K562 (cell line): Measurements from ENCODE around the gene NRTN. TPM values are rescaled to one million over a fixed set of nuclear protein-coding genes. Genes with fewer than 3 reads are reported as not detected.

Experiments used
- CTBP1 ChIP-seq: fragments of 450-650 bp; IDR thresholded peaks from 2 replicates; pipeline ENCODE4 v1.6.1; 2016; ENCODE audit warnings: borderline replicate concordance
- GTF2E2 ChIP-seq: fragments of 200-800 bp; sonication (Bioruptor generic); IDR thresholded peaks from 2 replicates; pipeline ENCODE4 v1.6.1; 2016; ENCODE audit warnings: missing genetic modification characterization, missing compliant biosample characterization
- JUND ChIP-seq, 2 experiments: IDR thresholded peaks; 2 replicates in 1 of 2; 3 replicates in 1 of 2; pipeline ENCODE4 v1.6.1; 2011; ENCODE audit warnings: borderline replicate concordance in 2 of 2, low read depth in 2 of 2, low read length in 2 of 2, improper control_type of control experiment in 1 of 2, missing biosample characterization in 1 of 2, missing genetic modification characterization in 1 of 2, missing genetic modification reagents in 1 of 2
- KDM2B ChIP-seq: fragments of 250-450 bp; sonication (Bioruptor Pico); IDR thresholded peaks from 2 replicates; pipeline ENCODE4 v1.8.0; 2021; ENCODE audit warnings: mild to moderate bottlenecking, moderate library complexity
- NFATC3 ChIP-seq: fragments of 450-650 bp; IDR thresholded peaks from 2 replicates; pipeline ENCODE4 v1.6.1; 2017; ENCODE audit warnings: mild to moderate bottlenecking
- NR2F6 ChIP-seq: fragments of 450-650 bp; formaldehyde crosslinking; IDR thresholded peaks from 2 replicates; pipeline ENCODE4 v1.4.0; 2020; ENCODE audit warnings: mild to moderate bottlenecking
- PHF20 ChIP-seq: fragments of 450-650 bp; IDR thresholded peaks from 2 replicates; pipeline ENCODE4 v1.6.1; 2018; ENCODE audit not compliant: partially characterized antibody
- REST ChIP-seq, 2 experiments: fragments of 450-650 bp; formaldehyde crosslinking in 1 of 2; IDR thresholded peaks; 2 replicates each; pipeline versions ENCODE4 v1.4.0 to v1.6.1; 2014 to 2020; ENCODE audit warnings: mild to moderate bottlenecking in 2 of 2, borderline replicate concordance in 1 of 2, low read depth in 1 of 2
- SMAD1 ChIP-seq: fragments of 150-350 bp; IDR thresholded peaks from 2 replicates; pipeline ENCODE4 v1.6.1; 2014; ENCODE audit warnings: low read length, low read depth; ENCODE audit not compliant: partially characterized antibody
- SOX6 ChIP-seq: fragments of 450-650 bp; IDR thresholded peaks from 2 replicates; pipeline ENCODE4 v1.6.1; 2014; ENCODE audit warnings: mild to moderate bottlenecking
- polyA plus RNA-seq, 8 experiments: library from polyadenylated mRNA; depleted of rRNA in 4 of 8; stranded (reverse) in 5 of 8; unstranded in 3 of 8; fragments of >200 nt; fragmentation: Nextera tagmentation in 2 of 8; fragmentation: Illumina TruSeq in 1 of 8; extraction: Ambion mirVana in 2 of 8; extraction: Trizol in 1 of 8; gene quantifications; 2 replicates each; pipeline versions ENCODE4 v1.2.1 to v1.2.3, GENCODE V29; 2011 to 2014; ENCODE audit warnings: inconsistent platforms in 1 of 8, missing spikeins in 1 of 8
- total RNA-seq, 7 experiments: library from RNA; depleted of rRNA in 6 of 7; stranded (reverse); fragments of >200 nt in 6 of 7; fragmentation: Illumina TruSeq in 2 of 7; extraction: Trizol in 2 of 7; gene quantifications; 2 replicates each; pipeline versions ENCODE4 v1.2.1 to v1.2.3, GENCODE V29; 2011 to 2021; ENCODE audit warnings: low replicate concordance in 1 of 7

The NRTN gene
- total and polyA plus RNA-seq, 9 of the 15 experiments (the other 6 are each of a cell fraction or from before 2014, with no cell fraction given), result 0.62 to 8.1 (median 1.6) TPM; not detected in 2

DNA sequence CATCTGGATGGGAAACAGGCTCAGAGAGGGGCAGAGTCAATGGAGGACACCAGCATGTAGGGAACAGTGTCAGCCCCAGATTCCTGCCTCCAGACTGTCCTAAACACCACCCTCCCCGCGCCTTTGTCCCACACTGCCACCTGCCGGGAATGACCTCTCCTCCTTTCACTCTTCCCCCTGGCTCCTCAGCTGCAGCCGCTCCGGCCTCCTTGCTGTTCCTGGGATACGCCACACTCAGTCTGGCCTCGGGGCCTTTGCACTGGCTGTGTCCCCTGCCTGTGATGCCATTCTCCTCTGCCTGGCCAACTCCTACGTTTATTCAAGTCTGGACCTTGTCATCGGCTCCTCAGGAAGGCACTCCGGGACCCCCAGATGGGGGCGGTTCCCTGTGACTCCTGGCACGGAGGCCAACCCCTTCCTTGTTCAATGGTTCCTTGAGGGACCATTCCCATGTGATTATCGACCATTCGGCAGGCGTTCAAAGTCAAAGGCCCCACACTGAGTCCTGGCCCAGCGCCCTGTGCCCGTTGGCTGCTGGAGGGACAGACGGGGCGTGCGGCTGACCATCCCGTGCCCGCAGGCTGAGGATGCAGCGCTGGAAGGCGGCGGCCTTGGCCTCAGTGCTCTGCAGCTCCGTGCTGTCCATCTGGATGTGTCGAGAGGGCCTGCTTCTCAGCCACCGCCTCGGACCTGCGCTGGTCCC lies 18.9 kb downstream of the NRTN start (continued):
- TF ChIP-seq REST (IDR thresholded peaks at IDR 0.05; ENCODE audit: borderline replicate concordance), result peak; percentile 60; the same call in 1 of the 2 replicates
- TF ChIP-seq REST (CRISPR knock-in tag; IDR thresholded peaks at IDR 0.05; ENCODE audit: low read depth), result no peak
- no peak for TF ChIP-seq PHF20
- no peak for TF ChIP-seq SOX6
- TF ChIP-seq CTBP1, result peak; percentile 28; the same call in 1 of the 2 replicates
- TF ChIP-seq GTF2E2 (tag), result no peak
- TF ChIP-seq SMAD1, result no peak
- no peak for TF ChIP-seq NR2F6 (CRISPR knock-in tag)
- TF ChIP-seq JUND (IDR thresholded peaks at IDR 0.05; ENCODE audit: borderline replicate concordance, low read depth, low read length), result no peak
- no peak for TF ChIP-seq JUND (tag; IDR thresholded peaks at IDR 0.05; ENCODE audit: borderline replicate concordance, low read depth, low read length)
- no peak for TF ChIP-seq KDM2B (CRISPR knock-in tag)
- no peak for TF ChIP-seq NFATC3
